Measurements from ENCODE around the gene WRAP53.

DNA sequence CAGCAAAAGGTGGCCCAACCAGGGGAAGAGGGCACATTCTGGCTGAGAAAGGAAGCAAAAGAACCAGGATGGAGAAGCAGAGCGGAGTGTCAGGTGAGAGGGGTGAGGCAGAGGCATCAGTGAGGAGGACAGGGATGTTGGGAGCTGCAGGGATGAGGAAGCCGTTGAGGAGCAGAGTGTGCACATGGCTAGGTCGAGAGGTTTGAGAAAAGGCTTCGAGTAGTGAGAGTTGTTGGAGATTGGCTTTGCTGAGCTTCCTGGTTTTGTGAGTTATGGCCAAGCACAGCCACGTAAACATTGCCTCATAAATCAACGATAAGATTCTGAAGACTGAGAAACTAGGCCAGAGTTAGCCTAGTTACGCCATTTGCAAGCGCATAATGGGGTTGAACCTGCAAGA is 56.1 kb downstream of the WRAP53 start:
- TF ChIP-seq, protein P1, sequence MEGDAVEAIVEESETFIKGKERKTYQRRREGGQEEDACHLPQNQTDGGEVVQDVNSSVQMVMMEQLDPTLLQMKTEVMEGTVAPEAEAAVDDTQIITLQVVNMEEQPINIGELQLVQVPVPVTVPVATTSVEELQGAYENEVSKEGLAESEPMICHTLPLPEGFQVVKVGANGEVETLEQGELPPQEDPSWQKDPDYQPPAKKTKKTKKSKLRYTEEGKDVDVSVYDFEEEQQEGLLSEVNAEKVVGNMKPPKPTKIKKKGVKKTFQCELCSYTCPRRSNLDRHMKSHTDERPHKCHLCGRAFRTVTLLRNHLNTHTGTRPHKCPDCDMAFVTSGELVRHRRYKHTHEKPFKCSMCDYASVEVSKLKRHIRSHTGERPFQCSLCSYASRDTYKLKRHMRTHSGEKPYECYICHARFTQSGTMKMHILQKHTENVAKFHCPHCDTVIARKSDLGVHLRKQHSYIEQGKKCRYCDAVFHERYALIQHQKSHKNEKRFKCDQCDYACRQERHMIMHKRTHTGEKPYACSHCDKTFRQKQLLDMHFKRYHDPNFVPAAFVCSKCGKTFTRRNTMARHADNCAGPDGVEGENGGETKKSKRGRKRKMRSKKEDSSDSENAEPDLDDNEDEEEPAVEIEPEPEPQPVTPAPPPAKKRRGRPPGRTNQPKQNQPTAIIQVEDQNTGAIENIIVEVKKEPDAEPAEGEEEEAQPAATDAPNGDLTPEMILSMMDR (IDR thresholded peaks at IDR 0.05; ENCODE audit: low read length), result no peak
- no peak for TF ChIP-seq EZH2 (optimal IDR thresholded peaks at IDR 0.05; ENCODE audit: low read depth, low read length)
- TF ChIP-seq EZH2phosphoT487 (IDR thresholded peaks at IDR 0.05; ENCODE audit: low read length), result no peak

All from MM.1S (cell line).